ENCODE data around the gene DPYSL5.

The DPYSL5 gene

GRCh38 chr2:26899500-26900164 is 51.7 kb downstream of the DPYSL5 start:
- TF ChIP-seq REST (IDR thresholded peaks at IDR 0.05; ENCODE audit: insufficient read depth in 1 of 2, low read depth in 2 of 2, low read length in 2 of 2) (no peak), TAF1 (IDR thresholded peaks at IDR 0.05; ENCODE audit: borderline replicate concordance, insufficient read depth, low read length) (no peak), POLR2AphosphoS5 (IDR thresholded peaks at IDR 0.05; ENCODE audit: low read depth, low read length) (no peak), FOXP2 (optimal IDR thresholded peaks at IDR 0.05; ENCODE audit: borderline replicate concordance, extremely low read depth, extremely low read length, insufficient read depth) (no peak), SIN3A (IDR thresholded peaks at IDR 0.05; ENCODE audit: borderline replicate concordance, insufficient read depth, low read length) (no peak)

- TF ChIP-seq TAF1 (IDR thresholded peaks at IDR 0.05; ENCODE audit: borderline replicate concordance, insufficient read depth, low read length) = no peak
- TF ChIP-seq POLR2AphosphoS5 (IDR thresholded peaks at IDR 0.05; ENCODE audit: low read depth, low read length) = no peak
- no peak for TF ChIP-seq REST (IDR thresholded peaks at IDR 0.05; ENCODE audit: insufficient read depth in 1 of 2, low read depth in 2 of 2, low read length in 2 of 2)
- no peak for TF ChIP-seq FOXP2 (optimal IDR thresholded peaks at IDR 0.05; ENCODE audit: borderline replicate concordance, extremely low read depth, extremely low read length, insufficient read depth)
- no peak for TF ChIP-seq SIN3A (IDR thresholded peaks at IDR 0.05; ENCODE audit: borderline replicate concordance, insufficient read depth, low read length)
Observed at GRCh38 chr2:26900831-26901321, 52.9 kb downstream of the DPYSL5 start.

GRCh38 chr2:26901326-26902183 is 53.6 kb downstream of the DPYSL5 start:
- TF ChIP-seq FOXP2 (optimal IDR thresholded peaks at IDR 0.05; ENCODE audit: borderline replicate concordance, extremely low read depth, extremely low read length, insufficient read depth) (no peak), TAF1 (IDR thresholded peaks at IDR 0.05; ENCODE audit: borderline replicate concordance, insufficient read depth, low read length) (no peak), POLR2AphosphoS5 (IDR thresholded peaks at IDR 0.05; ENCODE audit: low read depth, low read length) (no peak), REST (IDR thresholded peaks at IDR 0.05; ENCODE audit: insufficient read depth in 1 of 2, low read depth in 2 of 2, low read length in 2 of 2) (no peak), SIN3A (IDR thresholded peaks at IDR 0.05; ENCODE audit: borderline replicate concordance, insufficient read depth, low read length) (no peak)

- TF ChIP-seq REST (IDR thresholded peaks at IDR 0.05; ENCODE audit: insufficient read depth in 1 of 2, low read depth in 2 of 2, low read length in 2 of 2) (no peak), FOXP2 (optimal IDR thresholded peaks at IDR 0.05; ENCODE audit: borderline replicate concordance, extremely low read depth, extremely low read length, insufficient read depth) (no peak), SIN3A (IDR thresholded peaks at IDR 0.05; ENCODE audit: borderline replicate concordance, insufficient read depth, low read length) (no peak), POLR2AphosphoS5 (IDR thresholded peaks at IDR 0.05; ENCODE audit: low read depth, low read length) (no peak), TAF1 (IDR thresholded peaks at IDR 0.05; ENCODE audit: borderline replicate concordance, insufficient read depth, low read length) (no peak)
Observed at GRCh38 chr2:26903676-26904075, 55.7 kb downstream of the DPYSL5 start.

All from PFSK-1 (cell line).